NCI-H2196 treated with DMSO at 0.1 percent for 48 hours (cell line): Measurements from ENCODE around the gene SAMD14.
A peak's percentile ranks its signal among the peaks of the same experiment; 100 is the strongest.

Source experiments
- DNase-seq: peaks from one replicate; lab custom pipeline; 2025; ENCODE audit not compliant: unreplicated experiment; lab: John Stamatoyannopoulos, UW

SAMD14 gene

GRCh38 chr17:50148226-50149090, 18.5 kb upstream of the SAMD14 start:
- DNase-seq, result no peak

DNA sequence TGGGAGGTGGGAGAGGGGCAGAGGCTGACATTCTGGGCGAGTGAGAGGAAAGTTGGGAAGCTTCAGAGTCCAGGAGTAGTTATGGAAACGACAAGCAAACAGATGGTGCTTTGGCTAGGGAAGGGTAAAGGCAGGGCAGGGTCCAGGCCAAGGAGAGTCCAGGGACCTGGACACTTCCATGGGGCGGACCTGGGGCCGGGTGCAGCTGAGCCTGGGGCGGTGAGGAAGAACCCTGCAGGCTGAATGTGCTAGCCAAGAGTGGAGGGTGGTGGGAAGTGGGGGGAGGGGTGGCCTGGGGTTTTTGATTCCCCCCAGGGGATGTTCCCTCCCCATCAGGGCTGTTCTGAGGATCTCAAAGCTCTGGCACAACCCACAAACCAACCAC, 17.9 kb upstream of the SAMD14 start:
- no peak for DNase-seq

DNA sequence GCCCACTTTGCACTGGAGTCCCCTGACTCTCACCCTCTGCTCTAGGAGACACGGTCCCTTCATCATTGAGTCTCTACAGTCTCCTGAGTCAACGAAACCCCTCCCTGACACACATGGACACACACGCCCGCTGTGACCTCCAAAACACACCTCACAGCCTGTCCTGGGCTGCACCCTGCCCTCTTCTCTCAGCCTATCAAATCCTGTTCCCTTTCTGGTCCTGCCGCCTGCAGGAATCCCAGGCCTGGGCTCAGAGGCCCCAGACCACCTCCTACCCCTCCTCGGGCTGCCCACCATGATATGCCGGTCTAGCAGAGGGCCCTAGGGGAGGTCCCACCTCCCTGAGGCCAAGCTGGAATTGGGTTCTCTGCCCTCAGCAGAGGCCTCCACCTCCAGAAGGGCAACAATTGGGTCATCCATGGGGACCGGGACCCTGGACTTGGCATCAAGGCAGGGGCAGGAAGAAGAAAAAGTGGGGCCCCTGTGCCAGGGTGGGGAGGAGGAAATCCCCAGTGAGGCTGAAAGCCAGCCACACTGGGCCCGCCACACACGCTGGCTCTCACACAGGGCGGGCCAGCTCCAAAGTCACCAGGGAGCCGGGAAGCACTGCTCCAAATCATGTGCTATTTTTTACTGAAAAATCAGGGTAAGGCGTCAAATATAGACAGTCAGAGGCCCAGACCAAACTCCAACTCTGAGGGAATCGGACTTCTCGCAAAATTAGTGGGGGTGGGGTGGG, 17.1 kb upstream of the SAMD14 start:
- DNase-seq, result no peak

DNA sequence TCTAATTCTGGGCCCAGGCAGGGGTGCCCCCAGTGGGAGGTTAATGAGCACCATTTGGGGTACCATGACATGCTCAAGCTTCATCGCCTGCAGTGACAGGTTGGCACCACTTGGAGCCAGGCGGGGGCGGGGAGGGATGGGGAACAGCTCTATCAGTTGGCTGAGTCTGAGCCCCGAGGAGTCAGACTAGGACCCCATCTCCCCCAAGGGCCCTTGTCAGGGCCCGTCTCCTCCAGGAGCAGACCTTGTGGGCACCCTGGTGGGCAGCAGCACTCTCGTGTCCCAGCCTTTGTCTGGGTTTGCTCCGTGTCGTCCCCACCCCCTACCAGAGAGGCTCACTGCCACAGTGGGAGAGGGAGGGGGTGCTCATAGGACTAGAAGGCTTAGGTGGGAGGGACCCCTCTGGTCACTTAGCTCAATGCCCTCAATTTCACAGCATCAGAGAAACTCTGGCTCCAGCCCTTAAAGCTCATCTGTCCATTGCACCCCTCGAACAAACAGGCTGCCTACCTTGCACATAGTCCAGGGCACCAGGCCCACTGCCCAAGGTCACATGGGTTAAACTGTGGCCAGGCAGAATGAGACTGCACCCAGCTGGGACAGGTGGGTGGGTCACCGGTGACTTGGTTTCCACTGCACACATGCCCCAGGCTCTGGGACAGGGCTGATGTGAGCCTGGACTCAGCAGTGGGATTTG, 16.4 kb upstream of the SAMD14 start:
- no peak for DNase-seq

DNA sequence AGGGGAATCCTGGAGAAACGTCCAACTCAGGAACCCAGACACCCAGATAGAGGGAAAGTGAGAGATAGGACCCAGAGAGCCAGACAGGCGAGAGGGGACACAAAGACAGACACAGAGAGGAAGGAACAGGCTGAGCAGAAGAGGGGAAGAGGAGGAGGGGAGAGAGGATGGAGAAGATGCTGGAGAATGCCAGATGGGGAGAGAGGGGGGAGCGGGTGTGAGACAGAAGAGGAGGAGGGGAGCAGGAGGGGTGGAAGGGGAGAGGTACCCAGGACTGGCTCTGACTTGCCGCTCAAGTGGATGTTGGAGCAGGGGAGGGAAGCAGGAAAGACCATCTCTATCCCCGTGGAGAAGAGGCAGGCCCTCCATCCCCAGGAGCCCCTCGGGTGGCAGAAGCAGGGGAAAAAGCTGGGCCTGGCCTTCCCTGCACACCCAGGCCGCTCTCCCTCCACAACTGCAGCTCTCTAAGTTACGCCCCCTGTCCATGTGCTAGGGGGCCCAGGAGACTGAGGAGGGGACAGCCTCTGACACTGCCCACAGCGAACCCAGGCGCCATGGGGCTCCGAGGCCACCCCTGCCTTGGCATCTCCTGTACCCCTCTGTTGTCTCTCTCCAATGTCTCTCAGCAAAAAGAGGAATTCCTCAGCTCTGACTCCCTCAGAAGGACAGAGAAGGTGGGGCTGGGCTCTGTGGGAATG, 15.7 kb upstream of the SAMD14 start:
- DNase-seq, result no peak

DNA sequence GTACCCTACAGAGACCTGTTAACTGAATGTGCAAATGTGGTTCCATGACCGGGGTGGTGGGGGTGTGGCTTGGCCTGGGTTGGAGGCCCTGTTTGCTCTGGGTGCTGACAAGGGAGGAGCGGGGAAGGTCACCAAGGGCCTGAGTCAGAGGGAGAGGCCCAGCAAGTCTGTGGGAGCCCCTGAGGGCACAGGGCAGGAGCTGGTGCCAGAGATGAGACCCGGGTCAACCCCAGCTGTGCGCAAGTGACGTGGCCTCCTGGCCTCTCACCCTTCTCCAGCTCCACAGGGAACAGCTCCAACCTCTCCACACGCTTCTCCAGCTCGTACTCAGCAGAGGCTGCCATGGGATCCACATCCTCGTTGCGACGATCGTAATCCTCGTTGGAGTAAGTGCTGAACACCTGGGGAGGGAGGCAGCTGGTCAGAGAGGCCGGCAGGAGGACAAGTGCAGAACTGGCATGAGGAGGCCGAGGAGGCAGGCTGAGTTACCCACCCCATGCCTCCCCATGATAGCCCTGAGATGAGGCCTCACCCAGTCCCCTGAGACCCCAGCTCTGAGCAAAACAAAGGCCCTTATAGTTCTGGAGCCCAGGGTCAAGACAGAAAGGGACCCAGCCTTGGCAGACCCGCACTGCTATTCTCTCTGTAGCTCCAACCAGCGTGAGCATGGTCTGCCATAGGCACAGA, 15.0 kb upstream of the SAMD14 start:
- no peak for DNase-seq

DNA sequence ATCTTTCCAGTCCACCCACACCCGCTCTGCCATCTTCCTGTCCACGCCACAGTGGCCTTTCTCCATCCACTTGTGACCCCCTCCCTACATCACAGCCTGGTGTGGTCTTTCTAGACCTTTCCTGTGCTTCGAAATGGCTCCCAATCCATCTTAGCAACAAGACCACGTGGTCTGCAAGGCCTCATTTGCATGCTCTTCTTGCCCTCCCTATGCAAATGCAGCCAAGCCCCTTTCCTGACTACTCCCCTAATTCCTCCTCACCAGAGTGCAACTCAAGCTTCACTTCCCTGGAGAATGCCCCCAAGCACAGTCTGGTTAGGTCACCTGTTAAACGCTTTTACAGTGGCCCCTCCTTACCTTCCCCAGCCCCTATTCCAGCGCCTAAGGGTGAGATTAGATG, 14.4 kb upstream of the SAMD14 start:
- DNase-seq, result no peak

DNA sequence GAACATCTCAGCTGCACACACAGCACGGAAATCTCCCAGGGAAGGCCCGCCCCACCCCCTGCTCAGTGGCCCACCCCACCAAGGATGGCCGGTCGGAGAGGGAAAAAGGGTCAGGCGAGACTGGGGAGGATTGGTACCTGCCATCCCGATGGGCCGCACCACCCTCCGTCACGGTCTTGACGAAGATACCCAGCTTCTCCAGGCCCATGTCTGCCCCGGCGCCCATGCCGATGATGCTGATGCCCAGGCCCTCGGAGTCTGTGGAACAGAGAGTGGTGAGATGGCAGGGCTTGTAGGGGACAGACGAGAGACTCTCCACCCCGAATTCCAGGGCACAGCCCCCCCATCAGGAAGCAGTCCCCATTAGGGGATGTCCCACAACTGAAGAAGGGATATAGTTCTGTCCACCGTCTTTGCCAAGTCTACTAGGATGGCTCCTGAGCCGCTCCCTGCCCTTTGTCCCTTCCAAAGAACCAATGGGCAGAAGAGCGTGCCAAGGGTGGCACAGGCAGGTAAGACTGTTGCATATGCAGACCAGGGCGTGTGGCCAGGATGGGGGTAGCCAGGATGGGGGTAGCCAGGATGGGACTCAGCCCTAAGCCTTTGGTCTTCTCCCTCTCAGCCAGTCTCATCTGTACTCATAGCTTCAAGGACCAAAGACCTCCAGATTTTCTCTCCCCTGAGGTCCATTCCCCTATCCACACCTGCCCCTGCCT, 13.7 kb upstream of the SAMD14 start:
- DNase-seq, result no peak

DNA sequence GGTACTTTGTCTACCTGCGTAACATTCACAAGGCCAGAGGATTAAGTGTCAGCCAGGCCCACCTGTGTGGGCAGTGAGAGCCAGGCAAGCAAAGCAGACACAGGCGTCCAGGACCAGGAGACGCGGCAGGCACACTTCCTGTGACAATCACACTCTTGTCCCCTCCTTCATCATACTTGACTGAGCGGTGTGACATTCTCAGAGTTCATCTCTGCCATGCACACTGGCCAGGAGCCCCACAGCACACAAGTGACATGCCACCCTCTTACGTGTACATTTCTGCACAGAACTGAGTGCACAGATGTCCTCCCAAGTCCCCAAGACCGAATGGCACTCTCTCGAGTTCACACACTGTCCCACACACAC, 11.8 kb upstream of the SAMD14 start:
- no peak for DNase-seq

GRCh38 chr17:50141026-50141744, 11.2 kb upstream of the SAMD14 start:
- no peak for DNase-seq

DNA sequence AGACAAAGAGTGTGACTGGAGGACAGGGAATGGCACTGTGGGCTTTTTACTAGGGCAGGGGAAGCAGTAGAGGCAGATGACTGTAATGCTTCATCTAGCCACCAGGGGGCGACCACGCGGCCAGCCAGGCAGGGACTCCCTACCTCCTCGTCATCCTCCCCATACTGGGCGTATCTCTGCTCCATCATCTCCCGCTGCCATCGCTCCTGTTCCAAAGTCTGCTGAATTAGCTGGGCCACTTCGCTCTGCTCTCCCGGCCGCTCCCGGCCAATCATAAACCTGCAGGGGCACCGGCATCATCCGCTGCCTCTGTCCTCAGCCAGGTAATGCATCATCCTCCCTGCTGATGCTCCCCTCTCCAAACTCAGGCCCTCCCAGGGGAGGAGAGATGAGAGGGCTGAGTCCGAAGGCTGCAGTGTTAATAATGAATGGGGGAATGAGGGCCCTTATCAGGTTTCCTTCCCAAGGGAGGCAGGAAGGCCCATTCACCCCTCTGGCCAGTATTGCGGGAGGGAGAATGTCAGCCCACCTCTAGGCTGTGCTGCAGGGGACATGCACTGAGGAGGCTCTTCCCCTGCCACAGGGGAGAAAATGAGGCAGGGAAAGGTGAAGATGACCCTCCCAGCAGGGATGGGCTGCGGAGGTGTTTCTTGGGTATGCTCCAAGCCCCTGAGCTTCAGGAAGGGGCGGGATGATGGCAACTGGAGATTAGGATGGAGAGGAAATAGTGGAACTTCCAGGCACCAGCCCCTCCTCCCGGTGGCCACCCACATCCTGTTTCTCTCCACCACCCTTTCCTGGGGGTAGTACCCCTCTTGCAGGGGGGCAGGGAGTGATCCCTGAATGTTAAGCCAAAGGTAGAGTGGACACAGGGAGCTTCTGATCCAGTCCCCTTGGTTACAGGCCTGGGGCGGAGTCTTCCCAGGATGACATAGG, 10.3 kb upstream of the SAMD14 start:
- peak; percentile 24 for DNase-seq

GRCh38 chr17:50139185-50139783, 9.3 kb upstream of the SAMD14 start:
- DNase-seq, result no peak

GRCh38 chr17:50137042-50137441, 7.1 kb upstream of the SAMD14 start:
- no peak for DNase-seq

DNA sequence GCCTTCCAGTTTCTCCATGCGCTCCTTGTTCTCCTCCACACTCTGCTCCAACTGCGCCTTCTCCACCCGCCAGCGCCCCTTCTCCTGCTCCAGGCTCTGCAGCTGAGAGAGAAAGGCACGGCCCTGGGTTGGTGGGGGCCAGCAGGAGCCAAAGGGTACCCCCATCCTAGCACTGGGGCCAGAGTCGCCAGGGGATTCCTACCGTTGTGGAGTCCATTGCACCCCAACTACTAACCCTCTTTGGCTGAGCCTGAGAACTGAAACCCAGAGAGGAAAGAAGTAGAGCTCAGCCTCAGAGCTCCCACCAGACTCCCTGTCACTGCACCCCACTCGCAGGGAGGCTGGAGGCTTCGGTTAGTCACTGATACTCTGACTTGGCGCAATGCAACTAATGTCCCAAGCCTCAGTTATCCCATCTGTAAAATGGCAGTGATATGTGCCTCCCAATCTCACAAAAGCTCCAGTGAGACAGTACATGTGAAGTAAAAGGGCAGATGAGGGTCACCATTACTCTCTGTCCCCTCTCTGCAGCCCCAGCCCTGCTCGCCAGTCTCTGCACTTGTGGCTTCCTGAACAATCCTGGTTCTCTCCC, 6.2 kb upstream of the SAMD14 start:
- DNase-seq, result no peak

DNA sequence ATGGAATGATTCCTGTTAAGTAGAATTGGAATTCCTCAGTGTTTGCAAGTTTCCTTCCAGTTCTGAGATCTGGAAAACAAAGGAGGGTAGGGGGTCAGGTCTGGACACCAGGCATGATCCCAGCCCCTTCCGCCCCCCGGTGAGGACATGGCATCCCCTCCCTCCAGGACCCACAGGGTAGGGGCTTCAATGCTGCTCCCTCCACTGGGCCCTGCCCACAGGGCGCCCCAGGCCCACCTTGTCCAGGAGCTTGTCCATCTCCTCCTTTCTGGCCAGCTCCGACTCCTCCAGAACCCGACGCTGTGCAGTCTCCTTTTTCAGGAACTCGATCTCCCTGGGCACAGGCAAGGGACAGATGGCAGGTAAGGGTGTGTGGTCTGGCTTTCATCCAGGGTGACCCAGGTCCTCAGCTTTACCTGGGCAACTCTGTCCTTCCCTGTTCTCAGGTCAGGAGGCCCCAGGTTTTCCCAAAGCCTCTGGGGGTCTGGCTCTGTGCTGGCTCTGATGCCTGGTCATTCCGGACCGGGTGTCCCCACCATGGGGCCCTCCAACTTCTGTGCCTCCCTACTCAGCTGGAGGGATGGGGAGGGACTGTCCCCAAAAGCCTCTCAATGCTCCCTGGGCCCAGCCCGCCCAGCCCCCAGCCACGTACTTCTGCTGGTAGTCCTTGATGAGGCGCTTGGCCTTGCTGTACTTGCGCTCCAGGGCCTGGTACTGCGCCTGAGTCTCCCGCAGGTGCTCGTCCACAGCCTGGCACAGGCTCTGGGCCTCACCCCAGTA, 5.5 kb upstream of the SAMD14 start:
- DNase-seq, result no peak

- no peak for DNase-seq
Measured at GRCh38 chr17:50134206-50135110, 4.5 kb upstream of the SAMD14 start.
